Mucosa of stomach (tissue), 1 donor: ENCODE data around the gene REV3L.
A peak's percentile ranks its signal among the peaks of the same experiment; 100 is the strongest.

Experiments used
- H3K27me3 ChIP-seq: one replicate; pipeline ENCODE4 v1.7.0; 2013; ENCODE audit warnings: mild to moderate bottlenecking, low read length; ENCODE audit not compliant: control insufficient read depth, insufficient read depth
- H3K36me3 ChIP-seq: one replicate; pipeline ENCODE4 v1.7.0; 2013; ENCODE audit warnings: low read length; ENCODE audit not compliant: control insufficient read depth, insufficient read depth
- H3K4me1 ChIP-seq: one replicate; pipeline ENCODE4 v1.7.0; 2013; ENCODE audit warnings: mild to moderate bottlenecking, low read length; ENCODE audit not compliant: control insufficient read depth, insufficient read depth
- H3K4me3 ChIP-seq: one replicate; pipeline ENCODE4 v1.7.0; 2013; ENCODE audit warnings: low read length
- H3K9ac ChIP-seq: one replicate; pipeline ENCODE4 v1.7.0; 2013; ENCODE audit warnings: mild to moderate bottlenecking, low read length, moderate library complexity
- H3K9me3 ChIP-seq: one replicate; pipeline ENCODE4 v1.7.0; 2013; ENCODE audit warnings: mild to moderate bottlenecking, low read length, moderate library complexity; ENCODE audit not compliant: control insufficient read depth
- donor health status: Pancreatic carcinoma.

REV3L gene

GRCh38 chr6:111274593-111275217 is 208.3 kb downstream of the REV3L start:
- Histone ChIP-seq H3K9ac (no peak overlapping the region), H3K4me3 (no peak overlapping the region), H3K9me3 (no peaks in the 10 kb centered on the region), H3K27me3 (no peaks in the 10 kb centered on the region), H3K4me1 (no peaks in the 10 kb centered on the region), H3K36me3 (no peaks in the 10 kb centered on the region)

GRCh38 chr6:111270121-111270520 is 212.9 kb downstream of the REV3L start:
- no peak overlapping the region for H3K9ac ChIP-seq
- no peaks in the 10 kb centered on the region for H3K27me3 ChIP-seq
- no peak overlapping the region for H3K4me3 ChIP-seq
- no peaks in the 10 kb centered on the region for H3K36me3 ChIP-seq
- no peaks in the 10 kb centered on the region for H3K4me1 ChIP-seq
- no peaks in the 10 kb centered on the region for H3K9me3 ChIP-seq

GRCh38 chr6:111269401-111269970 is 213.5 kb downstream of the REV3L start:
- no peaks in the 10 kb centered on the region for H3K36me3 ChIP-seq
- H3K27me3 ChIP-seq = no peaks in the 10 kb centered on the region
- no peaks in the 10 kb centered on the region for H3K4me1 ChIP-seq
- no peak overlapping the region for H3K4me3 ChIP-seq
- no peak overlapping the region for H3K9ac ChIP-seq
- H3K9me3 ChIP-seq = no peaks in the 10 kb centered on the region

- H3K9me3 ChIP-seq = no peaks in the 10 kb centered on the region
- no peaks in the 10 kb centered on the region for H3K36me3 ChIP-seq
- no peak overlapping the region for H3K9ac ChIP-seq
- H3K4me3 ChIP-seq = no peak overlapping the region
- no peaks in the 10 kb centered on the region for H3K27me3 ChIP-seq
- H3K4me1 ChIP-seq = no peaks in the 10 kb centered on the region
Observed at GRCh38 chr6:111267764-111268333, 215.2 kb downstream of the REV3L start.

GRCh38 chr6:111266276-111266675 is 216.7 kb downstream of the REV3L start:
- no peaks in the 10 kb centered on the region for H3K9me3 ChIP-seq
- no peaks in the 10 kb centered on the region for H3K4me1 ChIP-seq
- H3K36me3 ChIP-seq = no peaks in the 10 kb centered on the region
- H3K27me3 ChIP-seq = no peaks in the 10 kb centered on the region
- no peak overlapping the region for H3K9ac ChIP-seq
- H3K4me3 ChIP-seq = no peak overlapping the region

GRCh38 chr6:111265842-111266241 is 217.2 kb downstream of the REV3L start:
- no peaks in the 10 kb centered on the region for H3K9me3 ChIP-seq
- no peaks in the 10 kb centered on the region for H3K27me3 ChIP-seq
- no peak overlapping the region for H3K9ac ChIP-seq
- no peaks in the 10 kb centered on the region for H3K4me1 ChIP-seq
- no peak overlapping the region for H3K4me3 ChIP-seq
- no peaks in the 10 kb centered on the region for H3K36me3 ChIP-seq

GRCh38 chr6:111263837-111264236 is 219.2 kb downstream of the REV3L start:
- H3K27me3 ChIP-seq = no peaks in the 10 kb centered on the region
- no peaks in the 10 kb centered on the region for H3K4me1 ChIP-seq
- H3K9me3 ChIP-seq = no peaks in the 10 kb centered on the region
- no peak overlapping the region for H3K9ac ChIP-seq
- H3K4me3 ChIP-seq = no peak overlapping the region
- H3K36me3 ChIP-seq = no peaks in the 10 kb centered on the region

- no peaks in the 10 kb centered on the region for H3K27me3 ChIP-seq
Observed at GRCh38 chr6:111260570-111261298, 222.3 kb downstream of the REV3L start.

GRCh38 chr6:111259089-111259831 is 223.8 kb downstream of the REV3L start:
- Histone ChIP-seq H3K9me3 (no peaks in the 10 kb centered on the region), H3K4me1 (no peaks in the 10 kb centered on the region), H3K4me3 (peak overlapping the region; percentile 61), H3K36me3 (no peaks in the 10 kb centered on the region), H3K27me3 (no peaks in the 10 kb centered on the region), H3K9ac (peak overlapping the region; percentile 71)

More at GRCh38 chr6:111260570-111261298, 222.3 kb downstream of the REV3L start:
- Histone ChIP-seq H3K4me1 (no peaks in the 10 kb centered on the region), H3K4me3 (no peak overlapping the region), H3K9ac (peak overlapping the region; percentile 12), H3K9me3 (no peaks in the 10 kb centered on the region), H3K36me3 (no peaks in the 10 kb centered on the region)

GRCh38 chr6:111258615-111259088 is 224.4 kb downstream of the REV3L start:
- Histone ChIP-seq H3K27me3 (no peaks in the 10 kb centered on the region), H3K9ac (peak overlapping the region; percentile 71), H3K4me1 (no peaks in the 10 kb centered on the region), H3K9me3 (no peaks in the 10 kb centered on the region), H3K4me3 (no peak overlapping the region), H3K36me3 (no peaks in the 10 kb centered on the region)

GRCh38 chr6:111258010-111258409 is 225.0 kb downstream of the REV3L start:
- H3K4me3 ChIP-seq = no peak overlapping the region
- no peak overlapping the region for H3K9ac ChIP-seq
- H3K9me3 ChIP-seq = no peaks in the 10 kb centered on the region

More at GRCh38 chr6:111258010-111258409, 225.0 kb downstream of the REV3L start:
- H3K4me1 ChIP-seq = no peaks in the 10 kb centered on the region
- no peaks in the 10 kb centered on the region for H3K27me3 ChIP-seq
- H3K36me3 ChIP-seq = no peaks in the 10 kb centered on the region
